HepG2 (cell line): ENCODE results near the gene REEP6. TPM values are rescaled to one million over a fixed set of nuclear protein-coding genes. Genes with fewer than 3 reads are reported as not detected.

Source experiments
- ATAC-seq: fragments of 200-7000 bp; cut with Tn5 transposase; 3 replicates; pipeline ENCODE4 v1.9.1; 2020; ENCODE audit warnings: mild to moderate bottlenecking, moderate library complexity
- BruUV-seq: library from RNA; stranded (reverse); fragments of 400-500 nt; replicated peaks from 2 replicates; lab custom pipeline; 2021; lab: Mats Ljungman, UMichigan
- CTCF ChIA-PET: fragments of 300-600 bp; formaldehyde crosslinking; extraction: SDS; loops from one replicate; lab custom pipeline; 2021; ENCODE audit warnings: low total read pairs, inconsistent platforms, low intra/inter-chr PET ratio; lab: Yijun Ruan, JAX
- POLR2A ChIA-PET: fragments of 350-600 bp; sonication (Branson Sonifier 250); formaldehyde crosslinking; loops from one replicate; lab custom pipeline; 2020; ENCODE audit warnings: antibody characterized with exemption, inconsistent platforms; lab: Yijun Ruan, JAX
- DNase-seq: peaks from one replicate; pipeline ENCODE4 v3.0.0-alpha.2; 2015; ENCODE audit warnings: low spot score
- FAIRE-seq: peaks from 3 replicates; lab custom pipeline; 2011; peaks lifted over from hg19 to GRCh38; lab: Jason Lieb, UNC
- H2AFZ ChIP-seq: one replicate; pipeline ENCODE4 v1.6.1; 2011; ENCODE audit warnings: low read length, inconsistent platforms
- H3K27ac ChIP-seq: fragments of 300-600 bp; 3 replicates; pipeline ENCODE4 v1.8.0; 2011; ENCODE audit warnings: mixed run types, mild to moderate bottlenecking, mixed read lengths, low read length, inconsistent platforms; ENCODE audit not compliant: insufficient read depth; ENCODE audit errors: extremely low read length
- H3K27me3 ChIP-seq, 2 experiments: fragments of 200-600 bp in 1 of 2; 2 replicates in 1 of 2; 3 replicates in 1 of 2; pipeline versions ENCODE4 v1.6.0 to v1.8.0; 2011; ENCODE audit warnings: low read length in 2 of 2, mild to moderate bottlenecking in 2 of 2, moderate library complexity in 2 of 2, inconsistent platforms in 1 of 2; ENCODE audit not compliant: insufficient read depth in 2 of 2, control insufficient read depth in 1 of 2
- H3K36me3 ChIP-seq, 2 experiments: fragments of 200-600 bp in 1 of 2; replicated peaks in 1 of 2; 2 replicates in 1 of 2; 3 replicates in 1 of 2; pipeline versions ENCODE4 v1.5.1 to v1.8.0; 2011; ENCODE audit warnings: low read length in 2 of 2, inconsistent platforms in 1 of 2; ENCODE audit not compliant: insufficient read depth in 2 of 2, control insufficient read depth in 1 of 2
- H3K4me1 ChIP-seq: 2 replicates; pipeline ENCODE4 v1.5.1; 2012; ENCODE audit warnings: low read length, inconsistent platforms; ENCODE audit not compliant: insufficient read depth
- H3K4me2 ChIP-seq: 2 replicates; pipeline ENCODE4 v1.6.0; 2011; ENCODE audit warnings: low read depth, low read length, inconsistent platforms
- H3K4me3 ChIP-seq, 3 experiments: fragments of 200-600 bp in 1 of 3; sonication (generic), shearing (Covaris generic) in 1 of 3; replicated peaks in 1 of 3; 2 replicates each; pipeline ENCODE4 v1.5.1; 2011 to 2016; ENCODE audit warnings: low read length in 3 of 3, inconsistent platforms in 2 of 3, low read depth in 2 of 3, mild to moderate bottlenecking in 2 of 3, control low read depth in 1 of 3, mixed read lengths in 1 of 3; ENCODE audit not compliant: insufficient read depth in 1 of 3
- H3K79me2 ChIP-seq: one replicate; pipeline ENCODE4 v1.6.1; 2011; ENCODE audit warnings: low read length, inconsistent platforms; ENCODE audit not compliant: insufficient read depth
- H3K9ac ChIP-seq: 2 replicates; pipeline ENCODE4 v1.6.0; 2011; ENCODE audit warnings: mild to moderate bottlenecking, low read depth, low read length, inconsistent platforms; ENCODE audit not compliant: insufficient read depth
- H3K9me3 ChIP-seq: 2 replicates; pipeline ENCODE4 v1.5.1; 2012; ENCODE audit warnings: mild to moderate bottlenecking, low read length
- H4K20me1 ChIP-seq: 2 replicates; pipeline ENCODE4 v1.6.0; 2011; ENCODE audit warnings: inconsistent platforms, mild to moderate bottlenecking, low read length, moderate library complexity; ENCODE audit not compliant: insufficient read depth
- LRRFIP1 ChIP-seq: sonication (generic); formaldehyde crosslinking; conservative IDR thresholded peaks from 2 replicates; pipeline ENCODE4 v1.4.0; 2020; ENCODE audit warnings: missing genetic modification reagents
- NR2F2 ChIP-seq: IDR thresholded peaks from 2 replicates; pipeline ENCODE4 v1.6.1; 2012; ENCODE audit warnings: low read depth, inconsistent platforms, borderline replicate concordance
- RELA ChIP-seq: sonication (generic); formaldehyde crosslinking; IDR thresholded peaks from 2 replicates; pipeline ENCODE4 v1.4.0; 2020; ENCODE audit warnings: missing genetic modification reagents
- REXO4 ChIP-seq: sonication (generic); formaldehyde crosslinking; IDR thresholded peaks from 2 replicates; pipeline ENCODE4 v1.8.0; 2022; ENCODE audit warnings: missing genetic modification reagents, mild to moderate bottlenecking, borderline replicate concordance
- ZBTB7B ChIP-seq: sonication (generic); formaldehyde crosslinking; IDR thresholded peaks from 2 replicates; pipeline ENCODE4 v1.4.0; 2020; ENCODE audit warnings: missing genetic modification reagents
- ZEB1 ChIP-seq: IDR thresholded peaks from 2 replicates; pipeline ENCODE4 v1.6.1; 2012; ENCODE audit warnings: mild to moderate bottlenecking, low read depth, inconsistent platforms; ENCODE audit not compliant: insufficient replicate concordance
- ZMAT5 ChIP-seq: sonication (generic); formaldehyde crosslinking; IDR thresholded peaks from 2 replicates; pipeline ENCODE4 v1.5.0; 2020; ENCODE audit warnings: mild to moderate bottlenecking, low read depth, missing genetic modification reagents, borderline replicate concordance
- ZNF441 ChIP-seq: sonication (generic); formaldehyde crosslinking; IDR thresholded peaks from 2 replicates; pipeline ENCODE4 v1.7.0; 2021; ENCODE audit warnings: missing genetic modification reagents, borderline replicate concordance
- ZNF597 ChIP-seq: sonication (generic); formaldehyde crosslinking; IDR thresholded peaks from 2 replicates; pipeline ENCODE4 v1.5.0; 2020; ENCODE audit warnings: missing genetic modification reagents
- WGBS: methylation state at CpG from one replicate; pipeline ENCODE4 v1.1.6; 2017; ENCODE audit warnings: low lambda C conversion rate; 5-methylcytosine and 5-hydroxymethylcytosine counted together
- in situ Hi-C: cut with HindIII; loops from 2 replicates; pipeline ENCODE4 v1.10.0; 2017; ENCODE audit warnings: low pct_unique_long_range_greater_than_20kb; ENCODE audit not compliant: extremely low pct_ligation_motif_present
- intact Hi-C: fragments of 100-400 bp; cut with micrococcal nuclease; formaldehyde crosslinking; loops from one replicate; pipeline ENCODE4 v1.10.0; 2022; ENCODE audit not compliant: unreplicated experiment
- polyA plus RNA-seq, 8 experiments: library from polyadenylated mRNA; depleted of rRNA in 3 of 8; stranded (reverse) in 7 of 8; unstranded in 1 of 8; fragments of >200 nt; fragmentation: Illumina TruSeq in 4 of 8; extraction: Trizol in 4 of 8; gene quantifications; 2 replicates each; pipeline versions ENCODE4 v1.2.1 to v1.2.3, GENCODE V29; 2011 to 2016; ENCODE audit warnings: low read depth in 4 of 8, missing spikeins in 1 of 8, mixed read lengths in 1 of 8; ENCODE audit not compliant: insufficient read depth in 1 of 8
- total RNA-seq, 5 experiments: library from RNA; depleted of rRNA; stranded (reverse); fragments of >200 nt; fragmentation: Illumina TruSeq; extraction: Trizol; gene quantifications; 2 replicates each; pipeline ENCODE4 v1.2.3, GENCODE V29; 2016; ENCODE audit warnings: low read depth in 1 of 5
- TF ChIP-seq, protein P1 (sequence below): sonication (generic); formaldehyde crosslinking; IDR thresholded peaks from 2 replicates; pipeline ENCODE4 v1.4.0; 2020; ENCODE audit warnings: mild to moderate bottlenecking, missing genetic modification reagents

REEP6 gene
- total and polyA plus RNA-seq, 2 of the 13 experiments (the other 11 are each of a cell fraction or from before 2014, with no cell fraction given) = 10.0 to 28.8 TPM

- Histone ChIP-seq H2AFZ (no peak overlapping the region), H3K4me1 (peaks cover 20% of the 10 kb centered on the region), H3K9ac (no peak overlapping the region), H4K20me1 (no peaks in the 10 kb centered on the region), H3K27me3 (peaks cover 26 to 62% of the 10 kb centered on the region in 2 experiments), H3K79me2 (no peaks in the 10 kb centered on the region), H3K4me3 (no peak overlapping the region), H3K9me3 (no peaks in the 10 kb centered on the region), H3K36me3 (no peaks in the 10 kb centered on the region), H3K4me2 (no peak overlapping the region), H3K27ac (no peak overlapping the region)
- WGBS = 50% methylated on average over 9 of the region's 14 CpGs
- FAIRE-seq (no peak), ATAC-seq (peak; percentile 23), DNase-seq (no peak)
- intact Hi-C loops (no loop called here), in situ Hi-C loops (no loop called here)
- no TSS peak for BruUV-seq
- ChIA-PET POLR2A (no interaction called here), CTCF (no interaction called here)
- TF ChIP-seq ZMAT5 (CRISPR knock-in tag) (no peak), NR2F2 (no peak), RELA (CRISPR knock-in tag) (no peak), LRRFIP1 (CRISPR knock-in tag) (no peak), ZBTB7B (CRISPR knock-in tag) (no peak), ZNF597 (no peak), ZEB1 (no peak), ZNF441 (CRISPR knock-in tag) (no peak), REXO4 (no peak)
- TF ChIP-seq, protein P1, sequence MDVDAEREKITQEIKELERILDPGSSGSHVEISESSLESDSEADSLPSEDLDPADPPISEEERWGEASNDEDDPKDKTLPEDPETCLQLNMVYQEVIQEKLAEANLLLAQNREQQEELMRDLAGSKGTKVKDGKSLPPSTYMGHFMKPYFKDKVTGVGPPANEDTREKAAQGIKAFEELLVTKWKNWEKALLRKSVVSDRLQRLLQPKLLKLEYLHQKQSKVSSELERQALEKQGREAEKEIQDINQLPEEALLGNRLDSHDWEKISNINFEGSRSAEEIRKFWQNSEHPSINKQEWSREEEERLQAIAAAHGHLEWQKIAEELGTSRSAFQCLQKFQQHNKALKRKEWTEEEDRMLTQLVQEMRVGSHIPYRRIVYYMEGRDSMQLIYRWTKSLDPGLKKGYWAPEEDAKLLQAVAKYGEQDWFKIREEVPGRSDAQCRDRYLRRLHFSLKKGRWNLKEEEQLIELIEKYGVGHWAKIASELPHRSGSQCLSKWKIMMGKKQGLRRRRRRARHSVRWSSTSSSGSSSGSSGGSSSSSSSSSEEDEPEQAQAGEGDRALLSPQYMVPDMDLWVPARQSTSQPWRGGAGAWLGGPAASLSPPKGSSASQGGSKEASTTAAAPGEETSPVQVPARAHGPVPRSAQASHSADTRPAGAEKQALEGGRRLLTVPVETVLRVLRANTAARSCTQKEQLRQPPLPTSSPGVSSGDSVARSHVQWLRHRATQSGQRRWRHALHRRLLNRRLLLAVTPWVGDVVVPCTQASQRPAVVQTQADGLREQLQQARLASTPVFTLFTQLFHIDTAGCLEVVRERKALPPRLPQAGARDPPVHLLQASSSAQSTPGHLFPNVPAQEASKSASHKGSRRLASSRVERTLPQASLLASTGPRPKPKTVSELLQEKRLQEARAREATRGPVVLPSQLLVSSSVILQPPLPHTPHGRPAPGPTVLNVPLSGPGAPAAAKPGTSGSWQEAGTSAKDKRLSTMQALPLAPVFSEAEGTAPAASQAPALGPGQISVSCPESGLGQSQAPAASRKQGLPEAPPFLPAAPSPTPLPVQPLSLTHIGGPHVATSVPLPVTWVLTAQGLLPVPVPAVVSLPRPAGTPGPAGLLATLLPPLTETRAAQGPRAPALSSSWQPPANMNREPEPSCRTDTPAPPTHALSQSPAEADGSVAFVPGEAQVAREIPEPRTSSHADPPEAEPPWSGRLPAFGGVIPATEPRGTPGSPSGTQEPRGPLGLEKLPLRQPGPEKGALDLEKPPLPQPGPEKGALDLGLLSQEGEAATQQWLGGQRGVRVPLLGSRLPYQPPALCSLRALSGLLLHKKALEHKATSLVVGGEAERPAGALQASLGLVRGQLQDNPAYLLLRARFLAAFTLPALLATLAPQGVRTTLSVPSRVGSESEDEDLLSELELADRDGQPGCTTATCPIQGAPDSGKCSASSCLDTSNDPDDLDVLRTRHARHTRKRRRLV (CRISPR knock-in tag) = no peak
Measured at GRCh38 chr19:1521636-1522035, 30.7 kb downstream of the REEP6 start.
